ENCODE measurements around the gene PSMC3IP. TPM values are rescaled to one million over a fixed set of nuclear protein-coding genes. Genes with fewer than 3 reads are reported as not detected.

Gene PSMC3IP
- total RNA-seq, 1 experiment from 2014 or later: 37.4 TPM

- Histone ChIP-seq H2AFZ (ENCODE audit: low read length) (no peak overlapping the region), H3K56ac (ENCODE audit: insufficient read length, low read depth, low read length) (no peak overlapping the region), H3K79me1 (ENCODE audit: insufficient read depth, low read depth, low read length, poor library complexity, severe bottlenecking) (peaks cover 3% of the 10 kb centered on the region), H3K23me2 (ENCODE audit: insufficient read length, low read depth, low read length, poor library complexity, severe bottlenecking) (no peaks in the 10 kb centered on the region), H2BK20ac (ENCODE audit: low read depth, low read length, poor library complexity, severe bottlenecking) (no peak overlapping the region), H4K8ac (replicated peaks; ENCODE audit: insufficient read length, low read depth, low read length) (no peak overlapping the region), H3K9me3 (ENCODE audit: control insufficient read depth, low read depth, low read length) (no peaks in the 10 kb centered on the region), H3K23ac (ENCODE audit: insufficient read length, low read depth, low read length) (no peak overlapping the region), H3K4ac (ENCODE audit: low read depth, low read length) (no peak overlapping the region), H4K91ac (ENCODE audit: insufficient read length, low read depth, low read length) (no peak overlapping the region), H2BK15ac (ENCODE audit: low read depth, low read length) (no peak overlapping the region), H2AK5ac (ENCODE audit: insufficient read length, low read length) (no peak overlapping the region), H3K4me2 (ENCODE audit: insufficient read depth, insufficient read length, low read length) (no peak overlapping the region), H3K4me1 (ENCODE audit: insufficient read depth, low read length) (no peaks in the 10 kb centered on the region), H4K20me1 (ENCODE audit: control insufficient read depth, insufficient read depth, insufficient read length) (no peaks in the 10 kb centered on the region), H2BK5ac (ENCODE audit: insufficient read length, low read length) (no peak overlapping the region), H2BK120ac (ENCODE audit: low read depth, low read length, poor library complexity, severe bottlenecking) (no peak overlapping the region), H3K14ac (ENCODE audit: insufficient read depth, low read length) (no peak overlapping the region), H3K9ac (ENCODE audit: extremely low read depth, insufficient read length, low read length) (no peak overlapping the region), H3K79me2 (ENCODE audit: insufficient read depth, low read length) (no peaks in the 10 kb centered on the region), H3K27ac (ENCODE audit: insufficient read length, low read depth, low read length) (no peak overlapping the region), H3K27me3 (ENCODE audit: insufficient read depth, low read length) (no peaks in the 10 kb centered on the region), H3T11ph (ENCODE audit: low read length) (no peak overlapping the region), H2BK12ac (ENCODE audit: insufficient read length, low read depth, low read length) (no peak overlapping the region), H4K5ac (ENCODE audit: insufficient read length, low read depth, low read length) (no peak overlapping the region), H3K18ac (ENCODE audit: insufficient read length, low read depth, low read length) (no peak overlapping the region)
- no peak for DNase-seq
- Mint-ChIP-seq H3K27ac (no peak overlapping the region), H3K4me3 (no peak overlapping the region), H3K9me3 (no peaks in the 10 kb centered on the region), H3K4me1 (no peaks in the 10 kb centered on the region), H3K36me3 (ENCODE audit: insufficient read depth in 1 of 3, low read depth in 3 of 3) (peaks cover 5 to 42% (median 32%) of the 10 kb centered on the region in 3 experiments; a peak in 6 of 7 replicates), H3K27me3 (ENCODE audit: low read depth) (no peaks in the 10 kb centered on the region)
- no peak for TF ChIP-seq CTCF (conservative IDR thresholded peaks at IDR 0.05)
- no CpG with 5 or more reads among the region's 2 CpGs for WGBS (ENCODE audit: extremely low coverage, insufficient read length, low lambda C conversion rate)
Measured at GRCh38 chr17:42590886-42591285, 13.4 kb upstream of the PSMC3IP start.
